Liver (tissue), 3 donors: ENCODE results near the gene PPARA.

Experiments used
- CTCF ChIP-seq: fragments of 150-350 bp; IDR thresholded peaks from 2 replicates; pipeline ENCODE4 v1.5.1; 2017; ENCODE audit warnings: improper control_type of control experiment, low read depth, low read length; ENCODE audit not compliant: missing input control
- GABPA ChIP-seq, 2 donors: IDR thresholded peaks in 1 of 2; conservative IDR thresholded peaks in 1 of 2; 2 replicates each; pipeline ENCODE4 v1.6.1; 2016; ENCODE audit warnings: antibody characterized with exemption in 2 of 2, mild to moderate bottlenecking in 1 of 2, moderate library complexity in 1 of 2
- RAD21 ChIP-seq, 2 donors: IDR thresholded peaks; 2 replicates each; pipeline ENCODE4 v1.6.1; 2016; ENCODE audit warnings: antibody characterized with exemption in 2 of 2, mild to moderate bottlenecking in 2 of 2
- REST ChIP-seq: IDR thresholded peaks from 2 replicates; pipeline ENCODE4 v1.6.1; 2016; ENCODE audit warnings: antibody characterized with exemption, mild to moderate bottlenecking
- TAF1 ChIP-seq: conservative IDR thresholded peaks from 2 replicates; pipeline ENCODE4 v1.6.1; 2016; ENCODE audit warnings: antibody characterized with exemption, mild to moderate bottlenecking
- ZBTB33 ChIP-seq: IDR thresholded peaks from 2 replicates; pipeline ENCODE4 v1.6.1; 2016; ENCODE audit warnings: antibody characterized with exemption
- donor health status: healthy.
- donor health status: healthy.

- TF ChIP-seq CTCF, result no peak
- TF ChIP-seq TAF1, result no peak
- TF ChIP-seq REST, result no peak
- TF ChIP-seq ZBTB33, result no peak
- TF ChIP-seq GABPA (IDR thresholded peaks at IDR 0.05 in 1 of 2, conservative IDR thresholded peaks at IDR 0.05 in 1 of 2), result no peak
- TF ChIP-seq RAD21 (IDR thresholded peaks at IDR 0.05), result no peak
These were observed 73.9 kb downstream of the PPARA start for GRCh38 chr22:46224044-46224897.
